H9 (cell line): ENCODE data around the gene ELL3. TPM values are rescaled to one million over a fixed set of nuclear protein-coding genes. Genes with fewer than 3 reads are reported as not detected.
A peak's percentile ranks its signal among the peaks of the same experiment; 100 is the strongest.
"Not testable (repeated sequence)": the region's sequence is repeated elsewhere in the genome, so short reads cannot be mapped to it uniquely, and the experiment has no call there.

Source experiments
- DNase-seq: peaks from one replicate; pipeline ENCODE4 v3.0.0-alpha.2; 2017
- H2AFZ ChIP-seq: one replicate; pipeline ENCODE4 v1.6.1; 2013; ENCODE audit warnings: mild to moderate bottlenecking, low read length, control low read depth, moderate library complexity
- H2AK5ac ChIP-seq: 2 replicates; pipeline ENCODE4 v1.6.1; 2013; ENCODE audit warnings: low read length, control low read depth, mixed read lengths; ENCODE audit not compliant: insufficient read length
- H2BK120ac ChIP-seq: one replicate; pipeline ENCODE4 v1.6.1; 2013; ENCODE audit warnings: low read depth, mild to moderate bottlenecking, low read length, control low read depth, inconsistent platforms; ENCODE audit not compliant: poor library complexity, severe bottlenecking
- H2BK12ac ChIP-seq: 2 replicates; pipeline ENCODE4 v1.6.1; 2013; ENCODE audit warnings: low read length, control low read depth, mixed read lengths, low read depth; ENCODE audit not compliant: insufficient read length
- H2BK15ac ChIP-seq: 2 replicates; pipeline ENCODE4 v1.6.1; 2013; ENCODE audit warnings: low read depth, low read length, control low read depth
- H2BK20ac ChIP-seq: one replicate; pipeline ENCODE4 v1.6.1; 2013; ENCODE audit warnings: low read depth, mild to moderate bottlenecking, low read length, control low read depth, inconsistent platforms; ENCODE audit not compliant: poor library complexity, severe bottlenecking
- H2BK5ac ChIP-seq: 2 replicates; pipeline ENCODE4 v1.6.1; 2013; ENCODE audit warnings: low read length, control low read depth, mixed read lengths; ENCODE audit not compliant: insufficient read length
- H3K14ac ChIP-seq: 2 replicates; pipeline ENCODE4 v1.6.1; 2013; ENCODE audit warnings: low read length, control low read depth; ENCODE audit not compliant: insufficient read depth
- H3K18ac ChIP-seq: 2 replicates; pipeline ENCODE4 v1.6.1; 2013; ENCODE audit warnings: low read depth, mild to moderate bottlenecking, mixed read lengths, low read length, control low read depth; ENCODE audit not compliant: insufficient read length
- H3K23ac ChIP-seq: 2 replicates; pipeline ENCODE4 v1.6.1; 2013; ENCODE audit warnings: low read length, control low read depth, mixed read lengths, low read depth; ENCODE audit not compliant: insufficient read length
- H3K23me2 ChIP-seq: 2 replicates; pipeline ENCODE4 v1.6.1; 2013; ENCODE audit warnings: low read depth, mild to moderate bottlenecking, mixed read lengths, low read length, control low read depth; ENCODE audit not compliant: insufficient read length, poor library complexity, severe bottlenecking
- H3K27ac ChIP-seq: 2 replicates; pipeline ENCODE4 v1.5.1; 2013; ENCODE audit warnings: low read length, control low read depth, mixed read lengths, low read depth; ENCODE audit not compliant: insufficient read length
- H3K27me3 ChIP-seq: 2 replicates; pipeline ENCODE4 v1.6.1; 2013; ENCODE audit warnings: low read length, control low read depth, inconsistent platforms; ENCODE audit not compliant: insufficient read depth
- H3K4ac ChIP-seq: 2 replicates; pipeline ENCODE4 v1.6.1; 2013; ENCODE audit warnings: low read depth, mild to moderate bottlenecking, control low read depth, inconsistent platforms, low read length, moderate library complexity
- H3K4me1 ChIP-seq: 2 replicates; pipeline ENCODE4 v1.6.1; 2013; ENCODE audit warnings: low read length, control low read depth, inconsistent platforms; ENCODE audit not compliant: insufficient read depth
- H3K4me2 ChIP-seq: 2 replicates; pipeline ENCODE4 v1.6.1; 2013; ENCODE audit warnings: low read length, control low read depth, mixed read lengths; ENCODE audit not compliant: insufficient read length, insufficient read depth
- H3K56ac ChIP-seq: 2 replicates; pipeline ENCODE4 v1.6.1; 2013; ENCODE audit warnings: low read depth, mild to moderate bottlenecking, mixed read lengths, low read length, control low read depth; ENCODE audit not compliant: insufficient read length
- H3K79me1 ChIP-seq: 2 replicates; pipeline ENCODE4 v1.6.1; 2013; ENCODE audit warnings: low read depth, mild to moderate bottlenecking, moderate library complexity, low read length, control low read depth, inconsistent platforms; ENCODE audit not compliant: insufficient read depth, poor library complexity, severe bottlenecking
- H3K79me2 ChIP-seq: 2 replicates; pipeline ENCODE4 v1.6.1; 2013; ENCODE audit warnings: low read length, control low read depth, inconsistent platforms; ENCODE audit not compliant: insufficient read depth
- H3K9ac ChIP-seq: 2 replicates; pipeline ENCODE4 v1.6.1; 2013; ENCODE audit warnings: low read length, control low read depth, mixed read lengths; ENCODE audit not compliant: insufficient read length; ENCODE audit errors: extremely low read depth
- H3K9me3 ChIP-seq: one replicate; pipeline ENCODE4 v1.6.1; 2013; ENCODE audit warnings: low read depth, low read length, inconsistent platforms; ENCODE audit not compliant: control insufficient read depth
- H3T11ph ChIP-seq: one replicate; pipeline ENCODE4 v1.6.1; 2013; ENCODE audit warnings: mild to moderate bottlenecking, low read length, control low read depth, inconsistent platforms
- H4K20me1 ChIP-seq: one replicate; pipeline ENCODE4 v1.6.1; 2013; ENCODE audit not compliant: control insufficient read depth, insufficient read length, insufficient read depth
- H4K5ac ChIP-seq: 2 replicates; pipeline ENCODE4 v1.6.1; 2013; ENCODE audit warnings: low read depth, mild to moderate bottlenecking, mixed read lengths, low read length, control low read depth; ENCODE audit not compliant: insufficient read length
- H4K8ac ChIP-seq: replicated peaks from 2 replicates; pipeline ENCODE4 v1.6.1; 2013; ENCODE audit warnings: low read length, control low read depth, mixed read lengths, low read depth; ENCODE audit not compliant: insufficient read length
- H4K91ac ChIP-seq: 2 replicates; pipeline ENCODE4 v1.6.1; 2013; ENCODE audit warnings: low read depth, mild to moderate bottlenecking, moderate library complexity, mixed read lengths, low read length, control low read depth; ENCODE audit not compliant: insufficient read length
- H3K27ac Mint-ChIP-seq, 3 experiments: 2 replicates in 2 of 3; 3 replicates in 1 of 3; pipeline ENCODE4 v1.8.0; 2020 to 2021; ENCODE audit warnings: mixed read lengths in 3 of 3, mild to moderate bottlenecking in 1 of 3, moderate library complexity in 1 of 3
- H3K27me3 Mint-ChIP-seq: 2 replicates; pipeline ENCODE4 v1.8.0; 2021; ENCODE audit warnings: low read depth, mild to moderate bottlenecking, moderate library complexity, mixed read lengths
- H3K36me3 Mint-ChIP-seq, 3 experiments: 2 replicates in 2 of 3; 3 replicates in 1 of 3; pipeline ENCODE4 v1.8.0; 2020 to 2021; ENCODE audit warnings: low read depth in 3 of 3, mixed read lengths in 3 of 3; ENCODE audit not compliant: insufficient read depth in 1 of 3
- H3K4me1 Mint-ChIP-seq, 2 experiments: 2 replicates each; pipeline ENCODE4 v1.8.0; 2020; ENCODE audit warnings: mixed read lengths in 2 of 2
- H3K4me3 Mint-ChIP-seq, 2 experiments: 2 replicates in 1 of 2; 3 replicates in 1 of 2; pipeline ENCODE4 v1.8.0; 2020 to 2021; ENCODE audit warnings: mild to moderate bottlenecking in 2 of 2, mixed read lengths in 2 of 2, moderate library complexity in 1 of 2
- H3K9me3 Mint-ChIP-seq, 2 experiments: 2 replicates in 1 of 2; 3 replicates in 1 of 2; pipeline ENCODE4 v1.8.0; 2020; ENCODE audit warnings: mild to moderate bottlenecking in 2 of 2, mixed read lengths in 2 of 2, moderate library complexity in 1 of 2
- WGBS: extraction: QIAGEN DNeasy Blood & Tissue Kit; methylation state at CpG from one replicate; pipeline ENCODE4 v1.1.7; 2013; ENCODE audit warnings: missing lambda C conversion rate, low lambda C conversion rate, mixed read lengths; ENCODE audit not compliant: insufficient read length; ENCODE audit errors: extremely low coverage; 5-methylcytosine and 5-hydroxymethylcytosine counted together
- total RNA-seq: library from RNA; stranded (reverse); gene quantifications from 2 replicates; pipeline ENCODE4 v1.2.1, GENCODE V29; 2021
- TF ChIP-seq, protein P1 (sequence below): fragments of 200-600 bp; sonication (generic); conservative IDR thresholded peaks from 3 replicates; pipeline ENCODE4 v1.8.0; 2021; ENCODE audit warnings: antibody characterized with exemption, mild to moderate bottlenecking

ELL3 gene
- total RNA-seq, 1 experiment from 2014 or later = 6.4 TPM

DNA sequence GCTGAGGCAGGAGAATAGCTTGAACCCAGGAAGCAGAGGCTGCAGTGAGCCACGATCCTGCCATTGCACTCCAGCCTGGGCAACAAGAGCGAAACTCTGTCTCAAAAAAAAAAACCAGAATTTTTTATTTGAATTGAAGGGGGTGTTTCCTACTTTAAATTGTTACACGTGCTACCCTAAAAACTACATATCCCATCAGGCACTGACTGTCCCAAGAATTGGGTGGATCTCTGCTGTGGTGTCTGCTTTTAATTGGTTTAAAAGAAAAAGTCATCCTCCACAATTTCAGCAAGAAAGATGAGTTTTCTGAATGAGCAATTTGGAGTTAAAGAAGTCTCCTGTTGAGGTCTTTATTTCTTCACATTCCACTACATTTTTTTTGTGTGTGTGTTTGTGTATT, 28.4 kb downstream of the ELL3 start:
- Histone ChIP-seq H3K4ac (no peak overlapping the region), H3K9ac (no peak overlapping the region), H3K79me1 (peaks cover 10% of the 10 kb centered on the region), H3K18ac (no peak overlapping the region), H2BK12ac (no peak overlapping the region), H3K27me3 (no peaks in the 10 kb centered on the region), H4K5ac (no peak overlapping the region), H3K14ac (no peak overlapping the region), H2AFZ (no peak overlapping the region), H2AK5ac (no peak overlapping the region), H2BK15ac (no peak overlapping the region), H3K27ac (no peak overlapping the region), H3K23me2 (no peaks in the 10 kb centered on the region), H3K9me3 (no peaks in the 10 kb centered on the region), H2BK5ac (no peak overlapping the region), H3K4me2 (peak overlapping the region; percentile 0), H3K79me2 (peaks cover 35% of the 10 kb centered on the region; the same call in 1 of the 2 replicates), H4K20me1 (no peaks in the 10 kb centered on the region), H3K56ac (no peak overlapping the region), H3T11ph (no peak overlapping the region), H3K4me1 (no peaks in the 10 kb centered on the region; the same call in 1 of the 2 replicates), H4K8ac (no peak overlapping the region), H2BK120ac (no peak overlapping the region), H2BK20ac (no peak overlapping the region), H4K91ac (no peak overlapping the region), H3K23ac (no peak overlapping the region)
- peaks cover 24 to 29% of the 10 kb centered on the region in 2 experiments for H3K4me1 Mint-ChIP-seq
- peaks cover 20 to 43% (median 27%) of the 10 kb centered on the region in 3 experiments for H3K36me3 Mint-ChIP-seq
- no CpG with 5 or more reads among the region's 3 CpGs for WGBS
- no peaks in the 10 kb centered on the region for H3K9me3 Mint-ChIP-seq
- DNase-seq = no peak
- no peak overlapping the region for H3K27ac Mint-ChIP-seq
- peak overlapping the region; percentile 92 to 93 for H3K4me3 Mint-ChIP-seq
- TF ChIP-seq, protein P1, sequence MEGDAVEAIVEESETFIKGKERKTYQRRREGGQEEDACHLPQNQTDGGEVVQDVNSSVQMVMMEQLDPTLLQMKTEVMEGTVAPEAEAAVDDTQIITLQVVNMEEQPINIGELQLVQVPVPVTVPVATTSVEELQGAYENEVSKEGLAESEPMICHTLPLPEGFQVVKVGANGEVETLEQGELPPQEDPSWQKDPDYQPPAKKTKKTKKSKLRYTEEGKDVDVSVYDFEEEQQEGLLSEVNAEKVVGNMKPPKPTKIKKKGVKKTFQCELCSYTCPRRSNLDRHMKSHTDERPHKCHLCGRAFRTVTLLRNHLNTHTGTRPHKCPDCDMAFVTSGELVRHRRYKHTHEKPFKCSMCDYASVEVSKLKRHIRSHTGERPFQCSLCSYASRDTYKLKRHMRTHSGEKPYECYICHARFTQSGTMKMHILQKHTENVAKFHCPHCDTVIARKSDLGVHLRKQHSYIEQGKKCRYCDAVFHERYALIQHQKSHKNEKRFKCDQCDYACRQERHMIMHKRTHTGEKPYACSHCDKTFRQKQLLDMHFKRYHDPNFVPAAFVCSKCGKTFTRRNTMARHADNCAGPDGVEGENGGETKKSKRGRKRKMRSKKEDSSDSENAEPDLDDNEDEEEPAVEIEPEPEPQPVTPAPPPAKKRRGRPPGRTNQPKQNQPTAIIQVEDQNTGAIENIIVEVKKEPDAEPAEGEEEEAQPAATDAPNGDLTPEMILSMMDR = no peak
- H3K27me3 Mint-ChIP-seq = no peaks in the 10 kb centered on the region

DNA sequence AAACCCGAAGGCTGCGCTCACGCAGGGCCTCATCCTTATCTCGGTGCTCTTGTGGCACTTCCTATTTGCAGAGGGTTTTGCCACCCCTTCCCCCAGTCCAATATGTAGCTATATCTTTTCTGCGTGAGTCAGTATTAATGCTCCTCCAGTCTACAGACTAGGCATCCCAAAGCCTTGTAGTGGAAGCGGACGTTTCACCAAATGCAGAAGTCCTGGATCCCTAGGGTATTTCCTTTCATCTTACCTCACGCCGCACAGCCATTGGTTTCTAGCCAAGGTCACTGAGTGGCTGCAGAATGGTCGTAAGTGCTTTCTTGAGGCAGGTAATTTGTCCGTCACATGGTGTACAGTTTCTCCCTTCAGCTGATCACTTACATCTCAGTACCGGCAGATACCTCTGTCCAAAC, 29.9 kb downstream of the ELL3 start:
- not testable (repeated sequence) for H4K20me1 ChIP-seq, H4K8ac ChIP-seq, H2AK5ac ChIP-seq, H3K9me3 ChIP-seq, H4K91ac ChIP-seq, H2BK120ac ChIP-seq, H3K23me2 ChIP-seq, H2BK5ac ChIP-seq, H3K9me3 Mint-ChIP-seq, H2BK12ac ChIP-seq, H3K56ac ChIP-seq, DNase-seq, H3K27ac ChIP-seq, H3K27me3 Mint-ChIP-seq, H3K23ac ChIP-seq, H3K4me1 ChIP-seq, H2BK20ac ChIP-seq, H3K27me3 ChIP-seq, H2AFZ ChIP-seq, H3T11ph ChIP-seq, H4K5ac ChIP-seq, H3K4ac ChIP-seq, H2BK15ac ChIP-seq, H3K79me1 ChIP-seq
- H3K18ac ChIP-seq = peak overlapping the region; percentile 92
- Mint-ChIP-seq H3K4me1 (peaks cover 24 to 29% of the 10 kb centered on the region in 2 experiments), H3K4me3 (peak overlapping the region; percentile 92 to 93), H3K27ac (peak overlapping the region; percentile 99), H3K36me3 (peaks cover 14 to 30% (median 18%) of the 10 kb centered on the region in 3 experiments)
- peak overlapping the region; percentile 92 for H3K14ac ChIP-seq
- peak overlapping the region; percentile 96 for H3K4me2 ChIP-seq
- H3K79me2 ChIP-seq = peaks cover 29% of the 10 kb centered on the region; the same call in 1 of the 2 replicates
- H3K9ac ChIP-seq = peak overlapping the region; percentile 89
- WGBS = no CpG with 5 or more reads among the region's 12 CpGs
